CD4-positive, alpha-beta T cell (primary cell): ENCODE results near the gene KLK1. TPM values are rescaled to one million over a fixed set of nuclear protein-coding genes. Genes with fewer than 3 reads are reported as not detected.

Source experiments
- ATAC-seq: fragments of 200-7000 bp; cut with Tn5 transposase; one replicate; pipeline ENCODE4 v1.10.0; 2022; ENCODE audit warnings: mild to moderate bottlenecking; ENCODE audit not compliant: poor library complexity
- CTCF ChIA-PET: fragments of 350-600 bp; sonication (Branson Sonifier 250); formaldehyde crosslinking; loops from one replicate; lab custom pipeline; 2021; ENCODE audit warnings: antibody characterized with exemption, inconsistent platforms; lab: Charles Lee
- POLR2A ChIA-PET: fragments of 350-600 bp; sonication (Branson Sonifier 250); formaldehyde crosslinking; loops from one replicate; lab custom pipeline; 2021; ENCODE audit warnings: antibody characterized with exemption, inconsistent platforms; lab: Charles Lee
- DNase-seq, 14 experiments: peaks; one replicate each; pipeline ENCODE4 v3.0.0-alpha.2; 2013 to 2020; ENCODE audit warnings: mixed read lengths in 2 of 14
- H3K27ac ChIP-seq, 2 donors: one replicate each; pipeline versions ENCODE4 v1.5.1 to v1.7.0; 2013; ENCODE audit warnings: low read length in 2 of 2, low read depth in 1 of 2, mild to moderate bottlenecking in 1 of 2
- H3K27me3 ChIP-seq, 2 experiments: 1 replicate in 1 of 2; 2 replicates in 1 of 2; pipeline versions ENCODE4 v1.6.1 to v1.7.0; 2013; ENCODE audit warnings: low read length in 2 of 2, control low read depth in 1 of 2, mild to moderate bottlenecking in 1 of 2, moderate library complexity in 1 of 2; ENCODE audit not compliant: insufficient read depth in 2 of 2, control insufficient read depth in 1 of 2
- H3K36me3 ChIP-seq: one replicate; pipeline ENCODE4 v1.6.1; 2013; ENCODE audit warnings: low read length, control low read depth; ENCODE audit not compliant: insufficient read depth
- H3K4me1 ChIP-seq: one replicate; pipeline ENCODE4 v1.6.1; 2013; ENCODE audit warnings: low read length, control low read depth; ENCODE audit not compliant: insufficient read depth
- H3K4me3 ChIP-seq: one replicate; pipeline ENCODE4 v1.5.1; 2013; ENCODE audit warnings: mild to moderate bottlenecking, low read length, moderate library complexity
- H3K9me3 ChIP-seq, 2 experiments: 1 replicate in 1 of 2; 2 replicates in 1 of 2; pipeline versions ENCODE4 v1.6.1 to v1.7.0; 2013; ENCODE audit warnings: low read length in 2 of 2, mild to moderate bottlenecking in 2 of 2, control low read depth in 1 of 2, moderate library complexity in 1 of 2; ENCODE audit not compliant: control insufficient read depth in 1 of 2, insufficient read depth in 1 of 2
- H3K27ac Mint-ChIP-seq: one replicate; pipeline ENCODE4 v1.8.0; 2020; ENCODE audit warnings: mixed read lengths
- H3K27me3 Mint-ChIP-seq: one replicate; pipeline ENCODE4 v1.8.0; 2021; ENCODE audit warnings: mixed read lengths
- H3K36me3 Mint-ChIP-seq: one replicate; pipeline ENCODE4 v1.8.0; 2021; ENCODE audit warnings: low read depth, mixed read lengths
- H3K4me1 Mint-ChIP-seq: one replicate; pipeline ENCODE4 v1.8.0; 2021; ENCODE audit warnings: low read depth, mixed read lengths
- H3K4me3 Mint-ChIP-seq: one replicate; pipeline ENCODE4 v1.8.0; 2020; ENCODE audit warnings: mild to moderate bottlenecking, mixed read lengths
- H3K9me3 Mint-ChIP-seq: one replicate; pipeline ENCODE4 v1.8.0; 2020; ENCODE audit warnings: mixed read lengths
- intact Hi-C, 2 experiments: fragments of 100-400 bp; cut with DNase I in 1 of 2; cut with micrococcal nuclease in 1 of 2; formaldehyde crosslinking; loops; one replicate each; pipeline versions ENCODE4 v1.15.1 to v1.9.0; 2023 to 2025; cut with DNase I, micrococcal nuclease
- total RNA-seq, 174 experiments: library from RNA in 2 of 174; stranded (reverse) in 2 of 174; gene quantifications; one replicate each; pipeline ENCODE4 v1.2.3 and lab custom pipeline; 2021 to 2026
- TF ChIP-seq, protein P1 (sequence below): fragments of 200-600 bp; IDR thresholded peaks from one replicate; pipeline ENCODE4 v1.8.0; 2022; ENCODE audit warnings: antibody characterized with exemption, mild to moderate bottlenecking

Gene KLK1
- total RNA-seq, 2 experiments from 2014 or later = not detected

- Mint-ChIP-seq H3K4me3 (no peak overlapping the region), H3K4me1 (no peaks in the 10 kb centered on the region), H3K9me3 (no peaks in the 10 kb centered on the region), H3K27me3 (peaks cover 64% of the 10 kb centered on the region), H3K27ac (no peak overlapping the region), H3K36me3 (no peaks in the 10 kb centered on the region)
- Histone ChIP-seq H3K4me1 (peaks cover under 1% of the 10 kb centered on the region), H3K9me3 (peaks cover 0 to 8% of the 10 kb centered on the region in 2 experiments), H3K4me3 (no peak overlapping the region), H3K27me3 (peaks cover 13 to 18% of the 10 kb centered on the region in 2 experiments), H3K27ac (no peak overlapping the region), H3K36me3 (no peaks in the 10 kb centered on the region)
- TF ChIP-seq, protein P1, sequence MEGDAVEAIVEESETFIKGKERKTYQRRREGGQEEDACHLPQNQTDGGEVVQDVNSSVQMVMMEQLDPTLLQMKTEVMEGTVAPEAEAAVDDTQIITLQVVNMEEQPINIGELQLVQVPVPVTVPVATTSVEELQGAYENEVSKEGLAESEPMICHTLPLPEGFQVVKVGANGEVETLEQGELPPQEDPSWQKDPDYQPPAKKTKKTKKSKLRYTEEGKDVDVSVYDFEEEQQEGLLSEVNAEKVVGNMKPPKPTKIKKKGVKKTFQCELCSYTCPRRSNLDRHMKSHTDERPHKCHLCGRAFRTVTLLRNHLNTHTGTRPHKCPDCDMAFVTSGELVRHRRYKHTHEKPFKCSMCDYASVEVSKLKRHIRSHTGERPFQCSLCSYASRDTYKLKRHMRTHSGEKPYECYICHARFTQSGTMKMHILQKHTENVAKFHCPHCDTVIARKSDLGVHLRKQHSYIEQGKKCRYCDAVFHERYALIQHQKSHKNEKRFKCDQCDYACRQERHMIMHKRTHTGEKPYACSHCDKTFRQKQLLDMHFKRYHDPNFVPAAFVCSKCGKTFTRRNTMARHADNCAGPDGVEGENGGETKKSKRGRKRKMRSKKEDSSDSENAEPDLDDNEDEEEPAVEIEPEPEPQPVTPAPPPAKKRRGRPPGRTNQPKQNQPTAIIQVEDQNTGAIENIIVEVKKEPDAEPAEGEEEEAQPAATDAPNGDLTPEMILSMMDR = no peak
- ATAC-seq (no peak), DNase-seq (no peak)
- intact Hi-C loops = no loop called here
- CTCF ChIA-PET = no interaction called here
- POLR2A ChIA-PET = no interaction called here
Observed at GRCh38 chr19:50829801-50830200, 6.2 kb upstream of the KLK1 start.

- H3K27me3 ChIP-seq = peaks cover 2 to 13% of the 10 kb centered on the region in 2 experiments
- no peak for ATAC-seq
- Mint-ChIP-seq H3K4me3 (no peak overlapping the region), H3K9me3 (no peaks in the 10 kb centered on the region), H3K27me3 (peaks cover 61% of the 10 kb centered on the region), H3K4me1 (no peaks in the 10 kb centered on the region), H3K36me3 (no peaks in the 10 kb centered on the region), H3K27ac (no peak overlapping the region)
- no peak for DNase-seq
- ChIA-PET CTCF (no interaction called here), POLR2A (no interaction called here)
- intact Hi-C loops = no loop called here
- no peak overlapping the region for H3K27ac ChIP-seq
- no peaks in the 10 kb centered on the region for H3K4me1 ChIP-seq
- H3K36me3 ChIP-seq = no peaks in the 10 kb centered on the region
- H3K4me3 ChIP-seq = no peak overlapping the region
- H3K9me3 ChIP-seq = peaks cover 0 to 8% of the 10 kb centered on the region in 2 experiments
- TF ChIP-seq, protein P1 = no peak
Observed at GRCh38 chr19:50827476-50827875, 3.9 kb upstream of the KLK1 start.

DNA sequence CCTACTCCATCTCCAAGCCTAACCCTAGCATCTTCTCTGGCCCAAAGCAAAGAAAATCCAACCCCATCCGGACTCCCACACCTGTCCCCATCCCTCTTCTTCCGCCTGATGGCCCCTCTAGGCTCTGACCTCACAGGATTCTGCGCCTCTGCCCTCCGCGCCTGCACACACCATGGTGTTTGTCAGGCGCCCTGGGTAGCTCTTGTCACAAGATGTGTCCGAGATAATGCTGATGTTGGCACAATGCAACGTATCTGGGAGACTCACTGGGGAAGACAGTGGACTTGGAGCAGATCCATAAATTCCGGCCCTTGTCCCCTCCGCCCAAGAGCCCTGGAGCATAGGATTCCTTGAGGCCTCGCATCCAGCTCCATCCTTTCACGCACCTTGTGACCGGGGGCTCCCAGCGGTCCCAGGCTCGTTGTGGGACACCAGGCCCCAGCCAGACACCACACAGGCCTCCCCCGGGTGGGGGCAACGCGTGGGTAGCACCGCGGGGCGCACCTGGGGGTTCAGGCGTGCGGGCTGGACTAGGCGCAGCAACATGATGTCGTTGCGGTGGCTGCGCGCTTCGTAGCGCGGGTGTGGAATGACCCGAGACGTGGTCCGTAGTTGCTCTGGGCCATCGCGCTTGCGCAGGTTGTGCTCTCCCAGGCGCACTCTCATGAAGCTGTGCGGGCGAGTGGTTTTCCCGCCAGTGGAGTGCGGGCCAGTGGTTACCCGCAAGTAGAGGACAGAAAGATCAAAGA, 3.1 kb upstream of the KLK1 start:
- DNase-seq (no peak), ATAC-seq (no peak)
- TF ChIP-seq, protein P1 = no peak
- Mint-ChIP-seq H3K27ac (no peak overlapping the region), H3K36me3 (no peaks in the 10 kb centered on the region), H3K27me3 (peaks cover 64% of the 10 kb centered on the region), H3K4me1 (no peaks in the 10 kb centered on the region), H3K4me3 (no peak overlapping the region), H3K9me3 (no peaks in the 10 kb centered on the region)
- Histone ChIP-seq H3K9me3 (peaks cover 0 to 9% of the 10 kb centered on the region in 2 experiments), H3K27me3 (peaks cover 4 to 14% of the 10 kb centered on the region in 2 experiments), H3K4me1 (no peaks in the 10 kb centered on the region), H3K4me3 (no peak overlapping the region), H3K36me3 (no peaks in the 10 kb centered on the region), H3K27ac (no peak overlapping the region)
- intact Hi-C loops = no loop called here
- ChIA-PET CTCF (no interaction called here), POLR2A (no interaction called here)
